ENCODE measurements around the gene ELAC2. TPM values are rescaled to one million over a fixed set of nuclear protein-coding genes. Genes with fewer than 3 reads are reported as not detected.

The ELAC2 gene
- total RNA-seq, 2 experiments from 2014 or later = 51.6 to 53.3 TPM

DNA sequence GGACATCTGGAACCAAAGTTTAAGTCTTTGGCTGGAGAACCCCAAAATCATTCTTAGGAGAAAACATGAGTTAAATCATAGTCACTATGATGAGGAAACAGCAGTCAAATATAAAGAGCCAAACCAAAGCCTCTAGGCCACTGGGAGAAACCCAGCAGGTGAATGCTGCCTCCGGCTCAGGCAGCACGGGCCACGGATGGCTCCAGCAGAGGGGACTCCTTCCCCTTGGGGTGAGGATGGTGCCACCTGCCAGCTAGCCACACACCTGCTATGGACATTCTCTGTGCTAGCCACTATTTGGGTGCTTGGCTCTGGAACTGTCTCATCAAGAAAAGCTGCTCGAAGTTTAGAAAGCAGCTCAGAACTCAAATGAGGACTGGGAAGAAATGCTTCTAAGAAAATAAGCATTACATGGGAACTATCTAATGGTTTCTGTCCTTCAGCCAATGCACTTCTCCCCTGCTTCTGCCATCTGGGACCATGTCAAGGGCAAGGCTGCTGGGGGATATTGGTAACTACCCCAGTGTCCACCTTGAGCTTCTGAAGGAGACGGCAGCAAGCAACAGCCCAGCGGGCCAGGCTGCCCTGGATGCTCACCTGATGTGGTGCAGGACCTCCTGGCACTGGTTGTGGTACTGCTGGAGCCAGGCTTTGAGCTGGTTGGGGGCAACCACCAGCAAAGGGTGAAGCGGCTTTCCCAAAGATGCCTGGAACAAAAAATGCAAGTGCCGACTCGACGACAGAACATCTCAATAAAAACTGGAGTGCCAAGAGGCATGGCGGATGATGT is 22.5 kb downstream of the ELAC2 start:
- TF ChIP-seq, protein P1, sequence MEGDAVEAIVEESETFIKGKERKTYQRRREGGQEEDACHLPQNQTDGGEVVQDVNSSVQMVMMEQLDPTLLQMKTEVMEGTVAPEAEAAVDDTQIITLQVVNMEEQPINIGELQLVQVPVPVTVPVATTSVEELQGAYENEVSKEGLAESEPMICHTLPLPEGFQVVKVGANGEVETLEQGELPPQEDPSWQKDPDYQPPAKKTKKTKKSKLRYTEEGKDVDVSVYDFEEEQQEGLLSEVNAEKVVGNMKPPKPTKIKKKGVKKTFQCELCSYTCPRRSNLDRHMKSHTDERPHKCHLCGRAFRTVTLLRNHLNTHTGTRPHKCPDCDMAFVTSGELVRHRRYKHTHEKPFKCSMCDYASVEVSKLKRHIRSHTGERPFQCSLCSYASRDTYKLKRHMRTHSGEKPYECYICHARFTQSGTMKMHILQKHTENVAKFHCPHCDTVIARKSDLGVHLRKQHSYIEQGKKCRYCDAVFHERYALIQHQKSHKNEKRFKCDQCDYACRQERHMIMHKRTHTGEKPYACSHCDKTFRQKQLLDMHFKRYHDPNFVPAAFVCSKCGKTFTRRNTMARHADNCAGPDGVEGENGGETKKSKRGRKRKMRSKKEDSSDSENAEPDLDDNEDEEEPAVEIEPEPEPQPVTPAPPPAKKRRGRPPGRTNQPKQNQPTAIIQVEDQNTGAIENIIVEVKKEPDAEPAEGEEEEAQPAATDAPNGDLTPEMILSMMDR (IDR thresholded peaks at IDR 0.05) = no peak
- ChIA-PET POLR2A (no interaction called here), CTCF (no interaction called here)
- no peaks in the 10 kb centered on the region for H3K4me1 Mint-ChIP-seq (ENCODE audit: low read depth)
- ATAC-seq (ENCODE audit: poor library complexity) (no peak), DNase-seq (no peak)
- H3K36me3 Mint-ChIP-seq (ENCODE audit: low read depth) = peaks cover 97% of the 10 kb centered on the region
- intact Hi-C loops (cut with DNase I, micrococcal nuclease) = no loop called here
- Histone ChIP-seq H3K4me3 (ENCODE audit: low read length) (no peak overlapping the region), H3K27ac (ENCODE audit: low read depth in 1 of 2, low read length in 2 of 2) (no peak overlapping the region), H3K36me3 (ENCODE audit: insufficient read depth, low read length) (peaks cover 91% of the 10 kb centered on the region), H3K4me1 (ENCODE audit: insufficient read depth, low read length) (no peaks in the 10 kb centered on the region), H3K27me3 (ENCODE audit: control insufficient read depth in 1 of 2, insufficient read depth in 2 of 2, low read length in 2 of 2) (no peaks in the 10 kb centered on the region), H3K9me3 (ENCODE audit: control insufficient read depth in 1 of 2, insufficient read depth in 1 of 2, low read length in 2 of 2) (peaks cover 0 to 3% of the 10 kb centered on the region in 2 experiments)
- H3K9me3 Mint-ChIP-seq = no peaks in the 10 kb centered on the region
- H3K27ac Mint-ChIP-seq = no peak overlapping the region
- H3K4me3 Mint-ChIP-seq = no peak overlapping the region
- no peaks in the 10 kb centered on the region for H3K27me3 Mint-ChIP-seq

DNA sequence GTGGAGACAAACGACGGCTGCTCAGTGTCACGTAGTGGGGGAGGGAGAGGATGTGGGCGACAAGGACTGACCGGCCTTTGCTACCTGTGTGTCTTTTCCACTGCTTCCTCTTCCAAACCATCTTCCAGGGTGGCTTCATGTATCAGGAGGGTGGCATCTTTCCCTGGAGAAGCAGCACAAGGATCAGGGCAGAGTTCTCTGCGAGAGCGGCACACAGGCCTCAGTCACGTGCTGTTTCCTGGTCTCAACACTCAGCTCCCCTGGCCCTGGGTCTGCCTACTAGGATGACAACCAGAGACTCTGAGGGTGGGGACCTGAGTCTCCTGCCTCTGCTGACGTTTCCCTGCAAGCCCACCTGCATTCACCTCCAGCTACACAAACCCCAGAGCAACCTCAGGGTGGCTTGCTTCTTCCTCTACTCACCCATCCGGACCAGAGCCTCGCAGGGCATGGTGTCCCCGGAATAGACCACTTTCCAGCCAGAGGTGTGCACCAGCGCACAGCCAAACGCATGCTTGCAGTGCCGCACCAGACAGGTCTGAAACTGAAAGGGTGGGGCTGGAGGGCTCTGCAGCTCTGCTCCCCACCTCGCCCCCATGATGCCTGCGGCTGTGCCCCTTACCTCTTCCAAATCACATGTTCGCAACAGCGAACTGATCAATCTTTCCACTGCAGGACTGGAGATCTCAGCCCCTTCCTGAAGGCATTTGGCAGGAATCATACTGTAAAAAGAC is 23.3 kb downstream of the ELAC2 start:
- POLR2A ChIA-PET = no interaction called here
- Histone ChIP-seq H3K36me3 (ENCODE audit: insufficient read depth, low read length) (peaks cover 86% of the 10 kb centered on the region), H3K4me1 (ENCODE audit: insufficient read depth, low read length) (no peaks in the 10 kb centered on the region), H3K4me3 (ENCODE audit: low read length) (no peak overlapping the region), H3K27me3 (ENCODE audit: control insufficient read depth in 1 of 2, insufficient read depth in 2 of 2, low read length in 2 of 2) (no peaks in the 10 kb centered on the region), H3K9me3 (ENCODE audit: control insufficient read depth in 1 of 2, insufficient read depth in 1 of 2, low read length in 2 of 2) (peaks cover 0 to 8% of the 10 kb centered on the region in 2 experiments), H3K27ac (ENCODE audit: low read depth in 1 of 2, low read length in 2 of 2) (no peak overlapping the region)
- Mint-ChIP-seq H3K9me3 (no peaks in the 10 kb centered on the region), H3K4me3 (no peak overlapping the region), H3K4me1 (ENCODE audit: low read depth) (no peaks in the 10 kb centered on the region), H3K27me3 (no peaks in the 10 kb centered on the region), H3K36me3 (ENCODE audit: low read depth) (peaks cover 99% of the 10 kb centered on the region), H3K27ac (no peak overlapping the region)
- intact Hi-C loops (cut with DNase I, micrococcal nuclease) = no loop called here
- DNase-seq = no peak
- ATAC-seq (ENCODE audit: poor library complexity) = no peak
- TF ChIP-seq, protein P1 (IDR thresholded peaks at IDR 0.05) = no peak
- CTCF ChIA-PET = no interaction called here

- H3K36me3 Mint-ChIP-seq (ENCODE audit: low read depth) = peaks cover 93% of the 10 kb centered on the region
- Histone ChIP-seq H3K4me1 (ENCODE audit: insufficient read depth, low read length) (no peaks in the 10 kb centered on the region), H3K4me3 (ENCODE audit: low read length) (no peak overlapping the region), H3K27ac (ENCODE audit: low read depth in 1 of 2, low read length in 2 of 2) (no peak overlapping the region), H3K27me3 (ENCODE audit: control insufficient read depth in 1 of 2, insufficient read depth in 2 of 2, low read length in 2 of 2) (no peaks in the 10 kb centered on the region), H3K36me3 (ENCODE audit: insufficient read depth, low read length) (peaks cover 77% of the 10 kb centered on the region), H3K9me3 (ENCODE audit: control insufficient read depth in 1 of 2, insufficient read depth in 1 of 2, low read length in 2 of 2) (peaks cover 0 to 12% of the 10 kb centered on the region in 2 experiments)
- POLR2A ChIA-PET = no interaction called here
- intact Hi-C loops (cut with DNase I, micrococcal nuclease) = no loop called here
- H3K9me3 Mint-ChIP-seq = no peaks in the 10 kb centered on the region
- H3K4me3 Mint-ChIP-seq = no peak overlapping the region
- DNase-seq (no peak), ATAC-seq (ENCODE audit: poor library complexity) (no peak)
- TF ChIP-seq, protein P1 (IDR thresholded peaks at IDR 0.05) = no peak
- no peaks in the 10 kb centered on the region for H3K4me1 Mint-ChIP-seq (ENCODE audit: low read depth)
- no peaks in the 10 kb centered on the region for H3K27me3 Mint-ChIP-seq
- H3K27ac Mint-ChIP-seq = no peak overlapping the region
- CTCF ChIA-PET = no interaction called here
Observed at GRCh38 chr17:12993631-12994030, 24.2 kb downstream of the ELAC2 start.
